ENCODE results near the gene MAPK4.

GRCh38 chr18:50751490-50751889, 191.6 kb downstream of the MAPK4 start:
- TF ChIP-seq CTCF (IDR thresholded peaks at IDR 0.05) (no peak), POLR2A (IDR thresholded peaks at IDR 0.05) (no peak)

Data from body of pancreas (tissue), 4 donors.